Tibial nerve (tissue), 4 donors: ENCODE data around the gene MATN3. TPM values are rescaled to one million over a fixed set of nuclear protein-coding genes. Genes with fewer than 3 reads are reported as not detected.

Source experiments
- DNase-seq, 2 donors: peaks; one replicate each; pipeline ENCODE4 v3.0.0-alpha.2; 2019; ENCODE audit warnings: low spot score in 2 of 2
- H3K27ac ChIP-seq, 4 donors: fragments of 200-600 bp; sonication (generic) in 3 of 4; one replicate each; pipeline ENCODE4 v1.5.1; 2017 to 2019; ENCODE audit warnings: mild to moderate bottlenecking in 1 of 4
- H3K27me3 ChIP-seq, 2 donors: fragments of 200-600 bp; sonication (generic) in 1 of 2; one replicate each; pipeline versions ENCODE4 v1.5.1 to v1.6.0; 2017 to 2019
- H3K36me3 ChIP-seq, 3 donors: fragments of 200-600 bp; sonication (generic); one replicate each; pipeline ENCODE4 v1.5.1; 2018 to 2019
- H3K4me1 ChIP-seq, 4 donors: fragments of 200-600 bp; sonication (generic) in 3 of 4; one replicate each; pipeline ENCODE4 v1.5.1; 2017 to 2019
- H3K4me3 ChIP-seq, 4 donors: fragments of 200-600 bp; sonication (generic) in 3 of 4; one replicate each; pipeline ENCODE4 v1.5.1; 2017 to 2019; ENCODE audit warnings: mild to moderate bottlenecking in 1 of 4, moderate library complexity in 1 of 4
- H3K9me3 ChIP-seq, 4 donors: fragments of 200-600 bp; sonication (generic) in 3 of 4; one replicate each; pipeline ENCODE4 v1.5.1; 2017 to 2019
- EP300 ChIP-seq, 2 donors: sonication (generic); formaldehyde crosslinking; IDR thresholded peaks; one replicate each; pipeline ENCODE4 v1.6.1; 2017; ENCODE audit warnings: antibody characterized with exemption in 2 of 2, mild to moderate bottlenecking in 1 of 2
- POLR2A ChIP-seq, 2 donors: fragments of 450-650 bp; IDR thresholded peaks; one replicate each; pipeline ENCODE4 v1.6.1; 2017; ENCODE audit warnings: antibody characterized with exemption in 2 of 2, mild to moderate bottlenecking in 2 of 2, moderate library complexity in 2 of 2
- WGBS, 2 donors: methylation state at CpG; one replicate each; pipeline ENCODE4 v1.1.5; 2018; 5-methylcytosine and 5-hydroxymethylcytosine counted together
- total RNA-seq, 4 donors: library from RNA; depleted of rRNA; stranded (reverse); fragments of >200 nt; gene quantifications; one replicate each; pipeline ENCODE4 v1.1.0, GENCODE V29; 2016
- TF ChIP-seq, protein P1 (sequence below), 5 experiments: fragments of 200-600 bp in 3 of 5; fragments of 450-650 bp in 2 of 5; sonication (generic) in 3 of 5; IDR thresholded peaks; one replicate each; pipeline ENCODE4 v1.5.1; 2016 to 2019; ENCODE audit warnings: antibody characterized with exemption in 5 of 5, mild to moderate bottlenecking in 3 of 5, moderate library complexity in 2 of 5

MATN3 gene
- total RNA-seq, 4 donors from 2014 or later = 11.4 to 35.2 (median 29.8) TPM

DNA sequence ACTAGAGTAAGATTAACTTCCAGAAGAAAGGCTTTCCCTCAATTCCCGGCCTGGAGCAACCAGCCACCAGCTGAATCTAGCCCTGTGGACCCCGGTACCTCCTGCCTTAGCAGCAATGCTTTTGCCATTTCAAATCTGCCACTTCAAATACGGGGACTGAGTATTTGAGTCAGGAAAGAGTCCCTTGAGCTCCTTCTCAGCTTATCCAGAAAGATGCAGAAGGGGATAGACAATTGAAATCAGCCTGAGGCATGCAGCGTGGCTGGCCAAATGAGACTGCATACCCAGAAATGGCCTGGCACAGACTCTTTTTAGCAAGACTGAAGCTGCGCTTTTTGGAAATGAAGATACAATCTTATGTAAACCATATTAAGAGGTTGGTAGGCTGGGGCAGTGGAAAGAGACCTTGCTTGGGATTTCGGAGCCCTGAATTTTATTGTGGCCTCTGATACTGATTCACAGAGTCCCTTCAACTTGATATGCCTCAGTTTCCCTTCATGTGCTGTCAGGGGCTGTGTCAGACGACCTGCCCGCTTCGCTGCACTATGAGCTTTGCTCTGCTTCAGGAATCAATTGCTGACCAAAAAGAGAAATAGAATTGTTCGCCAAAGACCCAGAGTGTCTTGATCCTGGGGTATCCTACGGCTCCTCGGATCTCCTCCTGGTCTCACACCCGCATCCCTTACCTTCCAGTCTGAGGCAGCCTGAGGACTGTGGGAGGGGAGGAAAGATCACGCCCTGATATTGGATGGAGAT is 1.0 kb downstream of the MATN3 start:
- H3K27me3 ChIP-seq = no peaks in the 10 kb centered on the region
- H3K36me3 ChIP-seq = no peaks in the 10 kb centered on the region
- no peak overlapping the region for H3K27ac ChIP-seq
- H3K9me3 ChIP-seq = peaks cover 0 to 6% (median 0%) of the 10 kb centered on the region in 4 donors
- peaks cover 0 to 21% (median 4%) of the 10 kb centered on the region in 4 donors for H3K4me1 ChIP-seq
- DNase-seq = no peak
- TF ChIP-seq, protein P1, sequence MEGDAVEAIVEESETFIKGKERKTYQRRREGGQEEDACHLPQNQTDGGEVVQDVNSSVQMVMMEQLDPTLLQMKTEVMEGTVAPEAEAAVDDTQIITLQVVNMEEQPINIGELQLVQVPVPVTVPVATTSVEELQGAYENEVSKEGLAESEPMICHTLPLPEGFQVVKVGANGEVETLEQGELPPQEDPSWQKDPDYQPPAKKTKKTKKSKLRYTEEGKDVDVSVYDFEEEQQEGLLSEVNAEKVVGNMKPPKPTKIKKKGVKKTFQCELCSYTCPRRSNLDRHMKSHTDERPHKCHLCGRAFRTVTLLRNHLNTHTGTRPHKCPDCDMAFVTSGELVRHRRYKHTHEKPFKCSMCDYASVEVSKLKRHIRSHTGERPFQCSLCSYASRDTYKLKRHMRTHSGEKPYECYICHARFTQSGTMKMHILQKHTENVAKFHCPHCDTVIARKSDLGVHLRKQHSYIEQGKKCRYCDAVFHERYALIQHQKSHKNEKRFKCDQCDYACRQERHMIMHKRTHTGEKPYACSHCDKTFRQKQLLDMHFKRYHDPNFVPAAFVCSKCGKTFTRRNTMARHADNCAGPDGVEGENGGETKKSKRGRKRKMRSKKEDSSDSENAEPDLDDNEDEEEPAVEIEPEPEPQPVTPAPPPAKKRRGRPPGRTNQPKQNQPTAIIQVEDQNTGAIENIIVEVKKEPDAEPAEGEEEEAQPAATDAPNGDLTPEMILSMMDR (IDR thresholded peaks at IDR 0.05) = no peak
- no peak for TF ChIP-seq POLR2A (IDR thresholded peaks at IDR 0.05)
- no peak for TF ChIP-seq EP300 (IDR thresholded peaks at IDR 0.05)
- 80 to 84% methylated on average over 14 of the region's 14 CpGs for WGBS, 2 donors
- H3K4me3 ChIP-seq = peak overlapping the region in 1 of 4 donors; percentile 69

DNA sequence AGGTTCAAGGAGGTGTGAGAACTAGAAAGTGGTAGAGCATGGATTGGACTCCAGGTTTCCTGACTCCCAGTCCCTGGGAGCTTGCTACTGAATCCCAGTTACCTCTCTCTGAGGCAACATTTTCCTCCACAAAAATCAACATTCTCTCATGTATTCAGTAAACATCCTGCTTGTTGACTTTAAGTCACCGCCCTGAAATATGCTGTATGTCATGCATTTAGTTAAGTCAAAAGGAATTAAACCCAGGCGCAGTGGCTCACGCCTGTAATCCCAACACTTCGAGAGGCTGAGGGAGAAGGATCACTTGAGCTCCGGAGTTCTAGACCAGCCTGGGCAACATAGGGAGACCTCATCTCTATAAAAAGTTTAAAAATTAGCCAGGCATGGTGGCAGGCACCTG is 3.8 kb downstream of the MATN3 start:
- Histone ChIP-seq H3K4me3 (no peak overlapping the region), H3K36me3 (no peaks in the 10 kb centered on the region), H3K27ac (no peak overlapping the region), H3K9me3 (no peaks in the 10 kb centered on the region), H3K4me1 (peaks cover 0 to 21% (median 4%) of the 10 kb centered on the region in 4 donors), H3K27me3 (no peaks in the 10 kb centered on the region)
- no peak for DNase-seq
- TF ChIP-seq, protein P1 (IDR thresholded peaks at IDR 0.05) = no peak
- TF ChIP-seq EP300 (IDR thresholded peaks at IDR 0.05) (no peak), POLR2A (IDR thresholded peaks at IDR 0.05) (no peak)
- WGBS, 2 donors = 81 to 88% methylated on average over 5 of the region's 5 CpGs

DNA sequence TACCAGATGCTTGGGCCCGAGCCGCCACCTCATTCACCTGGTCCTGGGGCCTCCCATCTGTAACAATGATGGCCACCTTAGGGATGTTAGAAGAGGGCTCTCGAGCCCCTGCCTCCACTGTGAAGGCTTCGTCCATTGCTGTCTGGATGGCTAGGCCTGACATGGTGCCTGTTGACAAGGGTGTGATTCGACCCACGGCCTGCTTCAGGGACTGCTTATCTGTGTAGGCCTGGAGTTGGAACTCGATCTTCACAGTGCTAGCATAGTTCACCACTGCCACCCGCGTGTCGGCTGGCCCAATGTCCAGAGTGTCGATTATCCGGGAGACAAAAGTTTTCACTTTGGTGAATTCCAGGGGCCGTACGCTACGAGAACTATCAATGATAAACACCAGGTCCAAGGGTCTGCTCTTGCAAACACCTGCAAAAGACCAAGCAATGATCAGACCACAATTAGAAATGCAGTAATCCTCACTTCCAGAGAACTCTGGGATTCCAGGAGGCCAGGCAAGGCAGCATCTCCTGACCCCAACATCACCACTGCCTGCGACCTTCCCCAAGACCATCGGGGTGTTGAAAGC is 6.5 kb downstream of the MATN3 start:
- no peak for DNase-seq
- H3K27ac ChIP-seq = no peak overlapping the region
- no peak for TF ChIP-seq POLR2A (IDR thresholded peaks at IDR 0.05)
- TF ChIP-seq, protein P1 (IDR thresholded peaks at IDR 0.05) = no peak
- no peak for TF ChIP-seq EP300 (IDR thresholded peaks at IDR 0.05)
- no peaks in the 10 kb centered on the region for H3K27me3 ChIP-seq
- no peaks in the 10 kb centered on the region for H3K4me1 ChIP-seq
- 92 to 94% methylated on average over 15 of the region's 17 CpGs for WGBS, 2 donors
- peaks cover 0 to 5% (median 0%) of the 10 kb centered on the region in 3 donors for H3K36me3 ChIP-seq
- H3K9me3 ChIP-seq = no peaks in the 10 kb centered on the region
- no peak overlapping the region for H3K4me3 ChIP-seq

DNA sequence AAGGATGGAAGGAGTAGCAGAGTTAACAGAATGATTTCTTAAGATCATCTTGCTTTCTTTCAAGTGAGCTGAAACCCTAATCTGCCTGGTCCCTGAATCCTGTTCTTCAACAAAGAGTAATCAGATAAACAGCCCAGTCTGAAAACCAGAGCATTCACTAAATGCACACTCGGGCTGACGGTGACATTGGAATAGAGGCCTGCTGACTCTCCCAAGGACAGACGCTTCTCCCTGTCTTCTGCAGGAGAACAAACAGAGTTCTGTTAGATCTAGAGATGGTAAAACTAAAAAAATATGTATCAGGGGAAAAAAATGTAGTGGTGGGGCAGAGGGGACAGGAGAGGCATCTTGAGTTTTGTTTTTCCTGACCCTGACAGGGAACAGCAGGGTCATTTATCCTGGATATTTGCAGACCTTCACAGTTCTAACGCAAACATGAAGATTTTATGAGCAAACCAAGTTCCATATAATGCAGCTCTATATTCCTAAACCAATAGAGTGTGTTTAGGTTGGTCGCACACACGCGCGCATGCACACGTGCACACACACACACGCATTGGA is 7.3 kb downstream of the MATN3 start:
- Histone ChIP-seq H3K4me1 (no peaks in the 10 kb centered on the region), H3K27ac (no peak overlapping the region), H3K9me3 (no peaks in the 10 kb centered on the region), H3K27me3 (no peaks in the 10 kb centered on the region), H3K36me3 (peaks cover 0 to 5% (median 0%) of the 10 kb centered on the region in 3 donors), H3K4me3 (no peak overlapping the region)
- TF ChIP-seq, protein P1 (IDR thresholded peaks at IDR 0.05) = no peak
- TF ChIP-seq POLR2A (IDR thresholded peaks at IDR 0.05) = no peak
- TF ChIP-seq EP300 (IDR thresholded peaks at IDR 0.05) = no peak
- DNase-seq = no peak
- 81 to 82% methylated on average over 10 of the region's 10 CpGs for WGBS, 2 donors

DNA sequence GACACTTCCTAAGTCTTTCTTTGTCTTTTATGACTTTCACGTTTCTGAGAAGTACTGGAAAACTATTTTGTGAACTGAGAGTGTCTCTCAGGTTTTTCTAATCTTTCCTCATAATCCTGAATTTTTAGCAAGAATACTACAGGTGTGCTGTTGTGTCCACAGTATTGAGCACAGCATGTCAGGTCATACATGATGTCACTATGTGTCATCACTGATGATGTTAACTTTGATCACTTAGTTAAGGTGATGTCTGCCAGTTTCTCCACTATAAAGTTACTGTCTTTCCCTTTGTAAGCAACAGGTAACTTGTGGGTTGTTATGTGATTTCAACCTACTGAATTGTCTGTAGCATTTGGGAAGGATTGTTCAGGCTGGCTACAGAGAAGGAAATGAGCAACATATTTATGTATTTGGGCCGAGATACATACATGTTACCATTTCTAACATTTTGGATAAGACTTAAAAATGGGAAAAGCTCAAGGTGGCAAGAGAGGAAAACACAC is 11.1 kb downstream of the MATN3 start:
- Histone ChIP-seq H3K27ac (no peak overlapping the region), H3K9me3 (no peaks in the 10 kb centered on the region), H3K4me1 (no peaks in the 10 kb centered on the region), H3K36me3 (peaks cover 0 to 5% (median 0%) of the 10 kb centered on the region in 3 donors), H3K27me3 (no peaks in the 10 kb centered on the region), H3K4me3 (no peak overlapping the region)
- DNase-seq = no peak
- no peak for TF ChIP-seq EP300 (IDR thresholded peaks at IDR 0.05)
- TF ChIP-seq, protein P1 (IDR thresholded peaks at IDR 0.05) = no peak
- no peak for TF ChIP-seq POLR2A (IDR thresholded peaks at IDR 0.05)
- 75 to 79% methylated on average over 2 of the region's 2 CpGs for WGBS, 2 donors
